Testis (tissue), 2 donors: ENCODE results near the gene ZRSR2.

Experiments
- CTCF ChIP-seq, 3 experiments: fragments of 450-650 bp in 2 of 3; fragments of 200-600 bp in 1 of 3; sonication (generic) in 1 of 3; IDR thresholded peaks; one replicate each; pipeline ENCODE4 v1.5.1; 2016 to 2019; ENCODE audit warnings: antibody characterized with exemption in 3 of 3, mild to moderate bottlenecking in 2 of 3, moderate library complexity in 1 of 3
- POLR2A ChIP-seq: fragments of 450-650 bp; IDR thresholded peaks from one replicate; pipeline ENCODE4 v1.6.1; 2017; ENCODE audit warnings: antibody characterized with exemption, mild to moderate bottlenecking, moderate library complexity

- no peak for TF ChIP-seq CTCF (IDR thresholded peaks at IDR 0.05)
- TF ChIP-seq POLR2A, result no peak
These were observed 35.7 kb downstream of the ZRSR2 start for GRCh38 chrX:15825936-15826335.
